PC-3 (cell line): ENCODE data around the gene CXXC1. TPM values are rescaled to one million over a fixed set of nuclear protein-coding genes. Genes with fewer than 3 reads are reported as not detected.

ENCODE experiments used
- ATAC-seq: fragments of 200-7000 bp; cut with Tn5 transposase; 2 replicates; pipeline ENCODE4 v1.9.1; 2020; ENCODE audit warnings: mild to moderate bottlenecking, moderate library complexity
- BruUV-seq: library from RNA; stranded (reverse); fragments of 400-500 nt; replicated peaks from 2 replicates; lab custom pipeline; 2021; lab: Mats Ljungman, UMichigan
- CTCF ChIA-PET: fragments of 300-600 bp; sonication (Branson Sonifier 250); formaldehyde crosslinking; loops from one replicate; lab custom pipeline; 2022; ENCODE audit warnings: antibody characterized with exemption; lab: Charles Lee
- POLR2A ChIA-PET: fragments of 300-600 bp; sonication (Branson Sonifier 250); formaldehyde crosslinking; loops from one replicate; lab custom pipeline; 2022; ENCODE audit warnings: antibody characterized with exemption; ENCODE audit not compliant: unreplicated experiment; lab: Charles Lee
- DNase-seq: peaks from one replicate; pipeline ENCODE4 v3.0.0-alpha.2; 2015
- H2AFZ ChIP-seq: fragments of 300-600 bp; sonication (generic); 2 replicates; pipeline ENCODE4 v1.6.0; 2016; ENCODE audit warnings: antibody characterized with exemption, low read length
- H3F3A ChIP-seq: fragments of 300-600 bp; sonication (generic); one replicate; pipeline ENCODE4 v1.6.0; 2017; ENCODE audit warnings: antibody characterized with exemption, low read length, control low read depth, mild to moderate bottlenecking; ENCODE audit not compliant: unreplicated experiment
- H3K27ac ChIP-seq: fragments of 300-600 bp; sonication (generic); 2 replicates; pipeline ENCODE4 v1.5.1; 2016; ENCODE audit warnings: mild to moderate bottlenecking, low read length
- H3K27me3 ChIP-seq: fragments of 300-600 bp; sonication (generic); 2 replicates; pipeline ENCODE4 v1.6.1; 2016; ENCODE audit warnings: low read length, mixed read lengths
- H3K36me3 ChIP-seq: fragments of 300-600 bp; sonication (generic); 2 replicates; pipeline ENCODE4 v1.6.1; 2016; ENCODE audit warnings: low read depth, mixed run types, low read length, mixed read lengths
- H3K4me1 ChIP-seq: fragments of 300-600 bp; sonication (generic); 2 replicates; pipeline ENCODE4 v1.5.1; 2016; ENCODE audit warnings: low read length; ENCODE audit not compliant: insufficient read depth
- H3K4me2 ChIP-seq: fragments of 300-600 bp; sonication (generic); 2 replicates; pipeline ENCODE4 v1.6.0; 2016; ENCODE audit warnings: low read length
- H3K4me3 ChIP-seq: fragments of 300-600 bp; sonication (generic); 2 replicates; pipeline ENCODE4 v1.5.1; 2016; ENCODE audit warnings: mild to moderate bottlenecking, low read length, mixed read lengths
- H3K79me2 ChIP-seq: fragments of 300-600 bp; sonication (generic); 2 replicates; pipeline ENCODE4 v1.6.1; 2017; ENCODE audit warnings: low read length, mixed read lengths
- H3K9ac ChIP-seq: fragments of 300-600 bp; sonication (generic); 2 replicates; pipeline ENCODE4 v1.6.0; 2016; ENCODE audit warnings: mild to moderate bottlenecking, low read length
- H3K9me2 ChIP-seq: fragments of 300-600 bp; sonication (generic); replicated peaks from 2 replicates; pipeline ENCODE4 v1.6.1; 2016; ENCODE audit warnings: mixed run types, low read length, mixed read lengths
- H3K9me3 ChIP-seq: fragments of 300-600 bp; sonication (generic); 2 replicates; pipeline ENCODE4 v1.6.1; 2016; ENCODE audit warnings: low read length, mixed read lengths
- H4K20me1 ChIP-seq: fragments of 300-600 bp; sonication (generic); 2 replicates; pipeline ENCODE4 v1.6.1; 2016; ENCODE audit warnings: low read length, mixed read lengths
- CTCF ChIP-seq: fragments of 300-600 bp; sonication (generic); conservative IDR thresholded peaks from 2 replicates; pipeline ENCODE4 v1.5.1; 2017; ENCODE audit warnings: antibody characterized with exemption, low read depth, mild to moderate bottlenecking, low read length
- EZH2 ChIP-seq: fragments of 300-600 bp; sonication (generic); IDR thresholded peaks from one replicate; pipeline ENCODE4 v1.6.1; 2017; ENCODE audit warnings: antibody characterized with exemption, mild to moderate bottlenecking, low read length; ENCODE audit not compliant: unreplicated experiment
- EZH2phosphoT487 ChIP-seq: fragments of 300-600 bp; sonication (generic); IDR thresholded peaks from 2 replicates; pipeline ENCODE4 v1.6.1; 2018; ENCODE audit warnings: mild to moderate bottlenecking, antibody characterized with exemption, low read length, borderline replicate concordance
- intact Hi-C: fragments of 100-400 bp; cut with micrococcal nuclease; formaldehyde crosslinking; loops from 2 replicates; pipeline ENCODE4 v1.9.0; 2023
- total RNA-seq: library from RNA; depleted of rRNA; stranded (reverse); fragments of >200 nt; gene quantifications from 2 replicates; pipeline ENCODE4 v1.2.3, GENCODE V29; 2014

CXXC1 gene
- total RNA-seq, 1 experiment from 2014 or later, result 25.4 TPM

- POLR2A ChIA-PET, result interaction anchor here (0.6 kb wide), 1 partner anchor 10 kb away, joined by 7 read pairs; no protein-coding TSS in a partner anchor
- peaks cover 6% of the 10 kb centered on the region; the same call in 1 of the 2 replicates for H3K4me1 ChIP-seq
- ATAC-seq, result no peak
- no peak overlapping the region for H3K9ac ChIP-seq
- intact Hi-C loops, result loop anchor here (5.0 kb wide), 2 partner anchors 72 to 92 kb away; partner anchors contain the start of gene SKA1
- H2AFZ ChIP-seq, result no peak overlapping the region
- no peak for DNase-seq
- H3K36me3 ChIP-seq, result no peaks in the 10 kb centered on the region
- H3F3A ChIP-seq, result no peaks in the 10 kb centered on the region
- no peaks in the 10 kb centered on the region for H3K9me3 ChIP-seq
- CTCF ChIA-PET, result no interaction called here
- H4K20me1 ChIP-seq, result no peaks in the 10 kb centered on the region
- BruUV-seq, result TSS peak; percentile 13
- H3K79me2 ChIP-seq, result peaks cover 19% of the 10 kb centered on the region
- H3K4me2 ChIP-seq, result peak overlapping the region; percentile 81
- no peak overlapping the region for H3K4me3 ChIP-seq
- H3K27me3 ChIP-seq, result no peaks in the 10 kb centered on the region
- H3K27ac ChIP-seq, result no peak overlapping the region
- no peak for TF ChIP-seq EZH2phosphoT487
- TF ChIP-seq CTCF, result no peak
- H3K9me2 ChIP-seq, result no peaks in the 10 kb centered on the region
Observed at GRCh38 chr18:50285631-50286321, 1.7 kb downstream of the CXXC1 start.

- Histone ChIP-seq H3K36me3 (no peaks in the 10 kb centered on the region), H3K4me3 (no peak overlapping the region), H3K79me2 (peaks cover 26% of the 10 kb centered on the region), H3K9ac (no peak overlapping the region), H3K9me3 (no peaks in the 10 kb centered on the region), H3K4me1 (peaks cover 7% of the 10 kb centered on the region; the same call in 1 of the 2 replicates), H3K27me3 (no peaks in the 10 kb centered on the region), H3F3A (no peaks in the 10 kb centered on the region), H2AFZ (no peak overlapping the region), H4K20me1 (no peaks in the 10 kb centered on the region), H3K4me2 (no peak overlapping the region), H3K9me2 (no peaks in the 10 kb centered on the region), H3K27ac (no peak overlapping the region)
- ATAC-seq, result no peak
- intact Hi-C loops, result loop anchor here (5.0 kb wide), 2 partner anchors 72 to 92 kb away; partner anchors contain the start of gene SKA1
- ChIA-PET POLR2A (no interaction called here), CTCF (no interaction called here)
- TF ChIP-seq EZH2 (no peak), EZH2phosphoT487 (no peak), CTCF (no peak)
- no peak for DNase-seq
- no TSS peak for BruUV-seq
Observed at GRCh38 chr18:50285071-50285470, 2.4 kb downstream of the CXXC1 start.

- no peaks in the 10 kb centered on the region for H3F3A ChIP-seq
- no peaks in the 10 kb centered on the region for H4K20me1 ChIP-seq
- CTCF ChIA-PET, result no interaction called here
- peaks cover 14% of the 10 kb centered on the region; the same call in 1 of the 2 replicates for H3K4me1 ChIP-seq
- no peak overlapping the region for H3K27ac ChIP-seq
- no peaks in the 10 kb centered on the region for H3K9me2 ChIP-seq
- H3K27me3 ChIP-seq, result no peaks in the 10 kb centered on the region
- H3K36me3 ChIP-seq, result no peaks in the 10 kb centered on the region
- TF ChIP-seq CTCF (no peak), EZH2phosphoT487 (no peak), EZH2 (no peak)
- no peak overlapping the region for H3K4me2 ChIP-seq
- no peak overlapping the region for H3K9ac ChIP-seq
- ATAC-seq (no peak), DNase-seq (peak; percentile 6)
- intact Hi-C loops, result no loop called here
- no peak overlapping the region for H3K4me3 ChIP-seq
- POLR2A ChIA-PET, result no interaction called here
- no peak overlapping the region for H2AFZ ChIP-seq
- BruUV-seq, result no TSS peak
- H3K79me2 ChIP-seq, result peaks cover 33% of the 10 kb centered on the region
- no peaks in the 10 kb centered on the region for H3K9me3 ChIP-seq
Observed at GRCh38 chr18:50284255-50284885, 3.1 kb downstream of the CXXC1 start.
